GM20431 (cell line): ENCODE results near the gene OTOF.

Experiments
- in situ Hi-C: fragments of 300-500 bp; cut with MseI, MboI; formaldehyde crosslinking; loops from one replicate; pipeline ENCODE4 v1.15.0; 2020; ENCODE audit warnings: low sequenced_read_pairs; ENCODE audit not compliant: unreplicated experiment

Gene OTOF

GRCh38 chr2:26455670-26456439, 22.1 kb downstream of the OTOF start:
- in situ Hi-C loops = no loop called here

GRCh38 chr2:26455037-26455669, 22.8 kb downstream of the OTOF start:
- in situ Hi-C loops = no loop called here

GRCh38 chr2:26454561-26455001, 23.3 kb downstream of the OTOF start:
- in situ Hi-C loops = no loop called here

GRCh38 chr2:26453421-26454329, 24.2 kb downstream of the OTOF start:
- in situ Hi-C loops = no loop called here

GRCh38 chr2:26451700-26452099, 26.2 kb downstream of the OTOF start:
- in situ Hi-C loops = no loop called here

GRCh38 chr2:26450031-26450635, 27.8 kb downstream of the OTOF start:
- in situ Hi-C loops = no loop called here

GRCh38 chr2:26449278-26450030, 28.5 kb downstream of the OTOF start:
- in situ Hi-C loops = no loop called here

- in situ Hi-C loops = no loop called here
Observed at GRCh38 chr2:26448651-26449050, 29.3 kb downstream of the OTOF start.

GRCh38 chr2:26444236-26444635, 33.7 kb downstream of the OTOF start:
- in situ Hi-C loops = no loop called here

GRCh38 chr2:26442707-26443106, 35.2 kb downstream of the OTOF start:
- in situ Hi-C loops = no loop called here

GRCh38 chr2:26442301-26442700, 35.6 kb downstream of the OTOF start:
- in situ Hi-C loops = no loop called here

- in situ Hi-C loops = no loop called here
Observed at GRCh38 chr2:26438926-26439325, 39.0 kb downstream of the OTOF start.

GRCh38 chr2:26438526-26438925, 39.4 kb downstream of the OTOF start:
- in situ Hi-C loops = no loop called here

- in situ Hi-C loops = no loop called here
Observed at GRCh38 chr2:26435106-26435505, 42.8 kb downstream of the OTOF start.

GRCh38 chr2:26432859-26433258, 45.1 kb downstream of the OTOF start:
- in situ Hi-C loops = no loop called here

GRCh38 chr2:26432363-26432762, 45.6 kb downstream of the OTOF start:
- in situ Hi-C loops = no loop called here

- in situ Hi-C loops = no loop called here
Observed at GRCh38 chr2:26430826-26431225, 47.1 kb downstream of the OTOF start.

- in situ Hi-C loops = no loop called here
Observed at GRCh38 chr2:26429779-26430578, 47.9 kb downstream of the OTOF start.

GRCh38 chr2:26428846-26429245, 49.1 kb downstream of the OTOF start:
- in situ Hi-C loops = no loop called here
